ENCODE data around the gene ZC3H6.
A peak's percentile ranks its signal among the peaks of the same experiment; 100 is the strongest.
"Not testable (repeated sequence)": the region's sequence is repeated elsewhere in the genome, so short reads cannot be mapped to it uniquely, and the experiment has no call there.

ZC3H6 gene

GRCh38 chr2:112282066-112282465 is 6.7 kb downstream of the ZC3H6 start:
- DNase-seq = not testable (repeated sequence)

GRCh38 chr2:112283535-112283934 is 8.1 kb downstream of the ZC3H6 start:
- DNase-seq = not testable (repeated sequence)

- DNase-seq = no peak
Observed at GRCh38 chr2:112290088-112290487, 14.7 kb downstream of the ZC3H6 start.

- DNase-seq = no peak
Observed at GRCh38 chr2:112290648-112291047, 15.3 kb downstream of the ZC3H6 start.

GRCh38 chr2:112293636-112294401 is 18.4 kb downstream of the ZC3H6 start:
- DNase-seq = no peak

- no peak for DNase-seq
Observed at GRCh38 chr2:112295407-112296078, 20.1 kb downstream of the ZC3H6 start.

GRCh38 chr2:112296407-112296806 is 21.0 kb downstream of the ZC3H6 start:
- DNase-seq = no peak

- DNase-seq = no peak
Observed at GRCh38 chr2:112301171-112301584, 25.8 kb downstream of the ZC3H6 start.

- DNase-seq = no peak
Observed at GRCh38 chr2:112301973-112302372, 26.6 kb downstream of the ZC3H6 start.

- no peak for DNase-seq
Observed at GRCh38 chr2:112304298-112304941, 29.0 kb downstream of the ZC3H6 start.

- DNase-seq = no peak
Observed at GRCh38 chr2:112305132-112305531, 29.7 kb downstream of the ZC3H6 start.

GRCh38 chr2:112310906-112311305 is 35.5 kb downstream of the ZC3H6 start:
- no peak for DNase-seq

- DNase-seq = no peak
Observed at GRCh38 chr2:112311932-112312331, 36.5 kb downstream of the ZC3H6 start.

- DNase-seq = no peak
Observed at GRCh38 chr2:112312821-112313220, 37.4 kb downstream of the ZC3H6 start.

GRCh38 chr2:112314856-112315255 is 39.5 kb downstream of the ZC3H6 start:
- DNase-seq = no peak

- DNase-seq = no peak
Observed at GRCh38 chr2:112317303-112318158, 42.1 kb downstream of the ZC3H6 start.

- DNase-seq = no peak
Observed at GRCh38 chr2:112318515-112318914, 43.1 kb downstream of the ZC3H6 start.

GRCh38 chr2:112321375-112322320 is 46.3 kb downstream of the ZC3H6 start:
- no peak for DNase-seq

GRCh38 chr2:112322919-112323318 is 47.5 kb downstream of the ZC3H6 start:
- DNase-seq = no peak

- DNase-seq = no peak
Observed at GRCh38 chr2:112332123-112332696, 56.8 kb downstream of the ZC3H6 start.

GRCh38 chr2:112335600-112335999 is 60.2 kb downstream of the ZC3H6 start:
- peak; percentile 6 to 16 for DNase-seq
